BE2C (cell line): ENCODE results near the gene ATP8A2.

ENCODE experiments used
- DNase-seq: peaks from one replicate; pipeline ENCODE4 v3.0.0-alpha.2; 2020
- H3K27me3 ChIP-seq: fragments of 250-450 bp; sonication (Bioruptor Pico); 2 replicates; pipeline ENCODE4 v1.5.1; 2020; ENCODE audit warnings: mild to moderate bottlenecking
- H3K36me3 ChIP-seq: fragments of 250-450 bp; sonication (Bioruptor Pico); 2 replicates; pipeline ENCODE4 v1.5.1; 2020; ENCODE audit warnings: mild to moderate bottlenecking
- H3K4me1 ChIP-seq: fragments of 250-450 bp; sonication (Bioruptor Pico); 2 replicates; pipeline ENCODE4 v1.5.1; 2020
- H3K4me3 ChIP-seq: 2 replicates; pipeline ENCODE4 v1.5.1; 2011; ENCODE audit warnings: low read depth, low read length
- H3K9me3 ChIP-seq: fragments of 250-450 bp; sonication (Bioruptor Pico); 2 replicates; pipeline ENCODE4 v1.5.1; 2020
- CTCF ChIP-seq: IDR thresholded peaks from 2 replicates; pipeline ENCODE4 v1.5.1; 2012; ENCODE audit warnings: mild to moderate bottlenecking, low read depth, low read length

ATP8A2 gene

GRCh38 chr13:26017932-26018665 lies 646.3 kb downstream of the ATP8A2 start:
- no peaks in the 10 kb centered on the region for H3K9me3 ChIP-seq
- peaks cover 4% of the 10 kb centered on the region for H3K4me1 ChIP-seq
- DNase-seq: no peak
- no peak overlapping the region for H3K4me3 ChIP-seq
- H3K27me3 ChIP-seq: peaks cover 6% of the 10 kb centered on the region
- no peak for TF ChIP-seq CTCF
- no peaks in the 10 kb centered on the region for H3K36me3 ChIP-seq

GRCh38 chr13:26019251-26019650 lies 647.5 kb downstream of the ATP8A2 start:
- H3K9me3 ChIP-seq: no peaks in the 10 kb centered on the region
- DNase-seq: no peak
- H3K4me1 ChIP-seq: peaks cover 4% of the 10 kb centered on the region
- peaks cover 6% of the 10 kb centered on the region for H3K27me3 ChIP-seq
- no peak overlapping the region for H3K4me3 ChIP-seq
- H3K36me3 ChIP-seq: no peaks in the 10 kb centered on the region
- TF ChIP-seq CTCF: no peak

GRCh38 chr13:26019881-26020870 lies 648.4 kb downstream of the ATP8A2 start:
- H3K4me3 ChIP-seq: no peak overlapping the region
- H3K9me3 ChIP-seq: no peaks in the 10 kb centered on the region
- H3K4me1 ChIP-seq: peaks cover 4% of the 10 kb centered on the region
- H3K27me3 ChIP-seq: peaks cover 6% of the 10 kb centered on the region
- H3K36me3 ChIP-seq: no peaks in the 10 kb centered on the region
- DNase-seq: no peak
- no peak for TF ChIP-seq CTCF

GRCh38 chr13:26020891-26021290 lies 649.1 kb downstream of the ATP8A2 start:
- peaks cover 3% of the 10 kb centered on the region; the same call in 1 of the 2 replicates for H3K27me3 ChIP-seq
- no peak for DNase-seq
- no peaks in the 10 kb centered on the region for H3K9me3 ChIP-seq
- TF ChIP-seq CTCF: no peak
- no peaks in the 10 kb centered on the region for H3K36me3 ChIP-seq
- H3K4me3 ChIP-seq: no peak overlapping the region
- H3K4me1 ChIP-seq: peaks cover 4% of the 10 kb centered on the region

DNA sequence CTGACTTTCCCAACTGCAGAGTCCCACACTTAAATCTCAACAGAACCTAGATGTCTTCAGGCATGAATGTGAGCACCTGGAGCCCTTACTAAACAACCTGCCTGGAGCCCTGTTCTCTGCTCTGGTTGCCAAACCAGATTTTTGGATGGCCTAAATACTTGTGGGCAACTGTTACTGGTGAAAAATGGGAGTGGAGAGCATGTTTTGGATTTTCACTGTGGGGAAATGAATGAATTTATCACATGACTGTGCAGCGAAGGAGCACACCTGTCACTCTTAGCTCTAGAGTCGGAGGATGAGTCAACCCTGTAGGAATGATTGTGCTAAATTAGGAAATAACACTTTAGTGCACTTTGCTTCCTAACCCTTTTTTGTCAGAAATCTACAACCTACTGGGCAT lies 649.7 kb downstream of the ATP8A2 start:
- Histone ChIP-seq H3K27me3 (peaks cover 3% of the 10 kb centered on the region; the same call in 1 of the 2 replicates), H3K4me1 (peaks cover 4% of the 10 kb centered on the region; the same call in 1 of the 2 replicates), H3K36me3 (no peaks in the 10 kb centered on the region), H3K9me3 (no peaks in the 10 kb centered on the region), H3K4me3 (no peak overlapping the region)
- TF ChIP-seq CTCF: no peak
- DNase-seq: no peak

- Histone ChIP-seq H3K36me3 (no peaks in the 10 kb centered on the region), H3K27me3 (peaks cover 3% of the 10 kb centered on the region; the same call in 1 of the 2 replicates), H3K4me1 (peaks cover 4% of the 10 kb centered on the region; the same call in 1 of the 2 replicates), H3K4me3 (no peak overlapping the region), H3K9me3 (no peaks in the 10 kb centered on the region)
- DNase-seq: no peak
- TF ChIP-seq CTCF: no peak
These were observed 650.2 kb downstream of the ATP8A2 start for GRCh38 chr13:26021956-26022355.
